Hepatocyte (in vitro differentiated cells): Measurements from ENCODE around the gene TRAFD1. TPM values are rescaled to one million over a fixed set of nuclear protein-coding genes. Genes with fewer than 3 reads are reported as not detected.

Experiments used
- DNase-seq: peaks from one replicate; pipeline ENCODE4 v3.0.0-alpha.2; 2016; ENCODE audit warnings: low spot score
- H2AFZ ChIP-seq: fragments of 200-600 bp; sonication (generic); 2 replicates; pipeline ENCODE4 v1.6.0; 2016; ENCODE audit warnings: antibody characterized with exemption, mild to moderate bottlenecking
- H3K27ac ChIP-seq: fragments of 200-600 bp; sonication (generic); 2 replicates; pipeline ENCODE4 v1.5.1; 2016; ENCODE audit warnings: mild to moderate bottlenecking
- H3K27me3 ChIP-seq: fragments of 200-600 bp; sonication (generic); 2 replicates; pipeline ENCODE4 v1.6.1; 2016
- H3K36me3 ChIP-seq: fragments of 200-600 bp; sonication (generic); replicated peaks from 2 replicates; pipeline ENCODE4 v1.5.1; 2016; ENCODE audit warnings: low read depth; ENCODE audit not compliant: insufficient read depth
- H3K4me1 ChIP-seq: fragments of 200-600 bp; sonication (generic); 2 replicates; pipeline ENCODE4 v1.5.1; 2016; ENCODE audit warnings: mild to moderate bottlenecking, moderate library complexity; ENCODE audit not compliant: insufficient read depth
- H3K4me2 ChIP-seq: fragments of 200-600 bp; sonication (generic); 2 replicates; pipeline ENCODE4 v1.6.0; 2016
- H3K4me3 ChIP-seq: fragments of 200-600 bp; sonication (generic); 2 replicates; pipeline ENCODE4 v1.5.1; 2016; ENCODE audit warnings: mild to moderate bottlenecking
- H3K79me2 ChIP-seq: fragments of 200-600 bp; sonication (generic); 2 replicates; pipeline ENCODE4 v1.6.0; 2017; ENCODE audit warnings: mild to moderate bottlenecking
- H3K9me2 ChIP-seq: fragments of 200-600 bp; sonication (generic); replicated peaks from 2 replicates; pipeline ENCODE4 v1.6.0; 2017; ENCODE audit warnings: mild to moderate bottlenecking; ENCODE audit not compliant: insufficient read depth
- H3K9me3 ChIP-seq: fragments of 200-600 bp; sonication (generic); 2 replicates; pipeline ENCODE4 v1.5.1; 2016; ENCODE audit warnings: low read depth, mild to moderate bottlenecking
- H4K20me1 ChIP-seq: fragments of 200-600 bp; sonication (generic); 2 replicates; pipeline ENCODE4 v1.6.0; 2016; ENCODE audit warnings: mild to moderate bottlenecking; ENCODE audit not compliant: insufficient read depth, poor library complexity, severe bottlenecking
- CTCF ChIP-seq: fragments of 200-600 bp; sonication (generic); IDR thresholded peaks from 2 replicates; pipeline ENCODE4 v1.5.1; 2016; ENCODE audit warnings: antibody characterized with exemption, mild to moderate bottlenecking; ENCODE audit not compliant: poor library complexity
- EZH2 ChIP-seq: fragments of 200-600 bp; sonication (generic); IDR thresholded peaks from 2 replicates; pipeline ENCODE4 v1.6.1; 2016; ENCODE audit warnings: antibody characterized with exemption, mild to moderate bottlenecking, borderline replicate concordance
- EZH2phosphoT487 ChIP-seq: fragments of 200-600 bp; sonication (generic); IDR thresholded peaks from one replicate; pipeline ENCODE4 v1.6.1; 2018; ENCODE audit warnings: antibody characterized with exemption, mild to moderate bottlenecking, low read depth, moderate library complexity; ENCODE audit not compliant: unreplicated experiment, severe bottlenecking
- WGBS: methylation state at CpG from one replicate; pipeline ENCODE4 v1.1.6; 2016; ENCODE audit warnings: low lambda C conversion rate; ENCODE audit errors: missing lambda C conversion rate; 5-methylcytosine and 5-hydroxymethylcytosine counted together
- polyA plus RNA-seq: library from polyadenylated mRNA; unstranded; fragments of >200 nt; fragmentation: Nextera tagmentation; extraction: Ambion mirVana; gene quantifications from 2 replicates; pipeline ENCODE4 v1.2.1, GENCODE V29; 2016
- total RNA-seq: library from RNA; depleted of rRNA; stranded (reverse); fragments of >200 nt; gene quantifications from 2 replicates; pipeline ENCODE4 v1.2.3, GENCODE V29; 2014

TRAFD1 gene
- total and polyA plus RNA-seq, 2 experiments from 2014 or later, result 37.1 to 37.3 TPM

GRCh38 chr12:112111931-112112330 lies 13.4 kb upstream of the TRAFD1 start:
- H3K4me1 ChIP-seq, result peaks cover 20% of the 10 kb centered on the region
- H3K27ac ChIP-seq, result no peak overlapping the region
- peaks cover 20% of the 10 kb centered on the region for H3K79me2 ChIP-seq
- no peaks in the 10 kb centered on the region for H3K36me3 ChIP-seq
- H4K20me1 ChIP-seq, result peaks cover 4% of the 10 kb centered on the region
- H3K9me2 ChIP-seq, result no peaks in the 10 kb centered on the region
- TF ChIP-seq EZH2 (no peak), EZH2phosphoT487 (no peak), CTCF (no peak)
- WGBS, result 77% methylated on average over 5 of the region's 5 CpGs
- no peak overlapping the region for H3K4me2 ChIP-seq
- no peaks in the 10 kb centered on the region for H3K9me3 ChIP-seq
- no peak overlapping the region for H3K4me3 ChIP-seq
- no peak overlapping the region for H2AFZ ChIP-seq
- no peak for DNase-seq
- no peaks in the 10 kb centered on the region for H3K27me3 ChIP-seq

GRCh38 chr12:112112409-112113133 lies 12.8 kb upstream of the TRAFD1 start:
- Histone ChIP-seq H3K9me2 (no peaks in the 10 kb centered on the region), H3K4me2 (no peak overlapping the region), H3K9me3 (no peaks in the 10 kb centered on the region), H2AFZ (no peak overlapping the region), H3K36me3 (no peaks in the 10 kb centered on the region), H4K20me1 (peaks cover 4% of the 10 kb centered on the region), H3K79me2 (peaks cover 14% of the 10 kb centered on the region), H3K27me3 (no peaks in the 10 kb centered on the region), H3K4me3 (no peak overlapping the region), H3K27ac (no peak overlapping the region), H3K4me1 (peaks cover 20% of the 10 kb centered on the region)
- no peak for TF ChIP-seq EZH2
- no peak for TF ChIP-seq CTCF
- no peak for TF ChIP-seq EZH2phosphoT487
- 88% methylated on average over 6 of the region's 6 CpGs for whole genome bisulfite sequencing
- no peak for DNase-seq

- WGBS, result 93% methylated on average over 6 of the region's 6 CpGs
- no peaks in the 10 kb centered on the region for H3K27me3 ChIP-seq
- DNase-seq, result no peak
Measured at GRCh38 chr12:112115259-112116045, 9.9 kb upstream of the TRAFD1 start.

More at GRCh38 chr12:112115259-112116045, 9.9 kb upstream of the TRAFD1 start:
- H3K9me2 ChIP-seq, result no peaks in the 10 kb centered on the region
- TF ChIP-seq EZH2 (no peak), CTCF (no peak), EZH2phosphoT487 (no peak)
- no peaks in the 10 kb centered on the region for H3K9me3 ChIP-seq
- peak overlapping the region; percentile 88 for H3K27ac ChIP-seq
- no peak overlapping the region for H3K4me3 ChIP-seq
- H3K4me2 ChIP-seq, result no peak overlapping the region
- no peak overlapping the region for H2AFZ ChIP-seq
- H3K4me1 ChIP-seq, result peaks cover 13% of the 10 kb centered on the region
- H4K20me1 ChIP-seq, result no peaks in the 10 kb centered on the region
- H3K79me2 ChIP-seq, result no peaks in the 10 kb centered on the region
- no peaks in the 10 kb centered on the region for H3K36me3 ChIP-seq
